Activated CD8-positive, alpha-beta T cell treated with anti-CD3 and anti-CD28 coated beads, Interleukin-2, amount 10 ng/mL, durations not matched to agents 7 days and 5 days (primary cell): Measurements from ENCODE around the gene SYT14. TPM values are rescaled to one million over a fixed set of nuclear protein-coding genes. Genes with fewer than 3 reads are reported as not detected.

Experiments used
- ATAC-seq: fragments of 150-1000 bp; cut with Tn5 transposase; one replicate; pipeline ENCODE4 v1.10.0; 2021; ENCODE audit warnings: moderate library complexity
- CTCF ChIA-PET: fragments of 350-600 bp; sonication (Branson Sonifier 250); formaldehyde crosslinking; loops from one replicate; lab custom pipeline; 2021; ENCODE audit warnings: antibody characterized with exemption; lab: Charles Lee
- POLR2A ChIA-PET: fragments of 350-600 bp; sonication (Branson Sonifier 250); formaldehyde crosslinking; loops from one replicate; lab custom pipeline; 2021; ENCODE audit warnings: antibody characterized with exemption; lab: Charles Lee
- DNase-seq: peaks from one replicate; pipeline ENCODE4 v3.0.0-alpha.2; 2020
- H3K27ac Mint-ChIP-seq: one replicate; pipeline ENCODE4 v1.8.0; 2021; ENCODE audit warnings: mild to moderate bottlenecking, mixed read lengths
- H3K27me3 Mint-ChIP-seq: one replicate; pipeline ENCODE4 v1.8.0; 2021; ENCODE audit warnings: low read depth, mixed read lengths
- H3K36me3 Mint-ChIP-seq: one replicate; pipeline ENCODE4 v1.8.0; 2021; ENCODE audit warnings: low read depth, mixed read lengths
- H3K4me1 Mint-ChIP-seq: one replicate; pipeline ENCODE4 v1.8.0; 2021; ENCODE audit warnings: low read depth, mixed read lengths
- H3K4me3 Mint-ChIP-seq: one replicate; pipeline ENCODE4 v1.8.0; 2021; ENCODE audit warnings: mild to moderate bottlenecking, mixed read lengths
- H3K9me3 Mint-ChIP-seq: one replicate; pipeline ENCODE4 v1.8.0; 2022; ENCODE audit warnings: mixed read lengths; ENCODE audit not compliant: insufficient read depth
- total RNA-seq, 2 experiments: library from RNA; stranded (reverse); gene quantifications; one replicate each; pipeline ENCODE4 v1.2.3, GENCODE V29; 2021

Gene SYT14
- total RNA-seq, 2 experiments from 2014 or later, result not detected

GRCh38 chr1:209993061-209993830, 55.2 kb downstream of the SYT14 start:
- Mint-ChIP-seq H3K27ac (no peak overlapping the region), H3K36me3 (no peaks in the 10 kb centered on the region), H3K4me1 (no peaks in the 10 kb centered on the region), H3K27me3 (peaks cover 4% of the 10 kb centered on the region), H3K9me3 (no peaks in the 10 kb centered on the region), H3K4me3 (no peak overlapping the region)
- no peak for DNase-seq
- ChIA-PET CTCF (interaction anchor here (0.8 to 1.0 kb wide), 2 partner anchors 21 to 133 kb away, joined by 3 read pairs; no protein-coding TSS in a partner anchor), POLR2A (no interaction called here)
- no peak for ATAC-seq

- Mint-ChIP-seq H3K27ac (no peak overlapping the region), H3K9me3 (no peaks in the 10 kb centered on the region), H3K36me3 (no peaks in the 10 kb centered on the region), H3K4me3 (no peak overlapping the region), H3K27me3 (peaks cover 4% of the 10 kb centered on the region), H3K4me1 (no peaks in the 10 kb centered on the region)
- ChIA-PET POLR2A (no interaction called here), CTCF (no interaction called here)
- no peak for ATAC-seq
- no peak for DNase-seq
Measured at GRCh38 chr1:209996348-209996747, 58.3 kb downstream of the SYT14 start.

GRCh38 chr1:209999005-209999404, 61.0 kb downstream of the SYT14 start:
- Mint-ChIP-seq H3K27me3 (peaks cover 7% of the 10 kb centered on the region), H3K36me3 (no peaks in the 10 kb centered on the region), H3K4me3 (no peak overlapping the region), H3K27ac (no peak overlapping the region), H3K9me3 (no peaks in the 10 kb centered on the region), H3K4me1 (no peaks in the 10 kb centered on the region)
- DNase-seq, result no peak
- no peak for ATAC-seq
- POLR2A ChIA-PET, result no interaction called here
- CTCF ChIA-PET, result no interaction called here

GRCh38 chr1:210001751-210002150, 63.7 kb downstream of the SYT14 start:
- no peaks in the 10 kb centered on the region for H3K4me1 Mint-ChIP-seq
- peaks cover 7% of the 10 kb centered on the region for H3K27me3 Mint-ChIP-seq
- no peak overlapping the region for H3K4me3 Mint-ChIP-seq
- H3K36me3 Mint-ChIP-seq, result no peaks in the 10 kb centered on the region
- no peak for ATAC-seq
- no peaks in the 10 kb centered on the region for H3K9me3 Mint-ChIP-seq
- no peak overlapping the region for H3K27ac Mint-ChIP-seq
- CTCF ChIA-PET, result no interaction called here
- POLR2A ChIA-PET, result interaction anchor here (0.7 kb wide), 1 partner anchor 1267 kb away, joined by 3 read pairs; no protein-coding TSS in a partner anchor
- no peak for DNase-seq

GRCh38 chr1:210003501-210003900, 65.5 kb downstream of the SYT14 start:
- no peak for DNase-seq
- POLR2A ChIA-PET, result no interaction called here
- ATAC-seq, result no peak
- Mint-ChIP-seq H3K4me3 (no peak overlapping the region), H3K4me1 (no peaks in the 10 kb centered on the region), H3K36me3 (no peaks in the 10 kb centered on the region), H3K27me3 (peaks cover 7% of the 10 kb centered on the region), H3K9me3 (no peaks in the 10 kb centered on the region), H3K27ac (no peak overlapping the region)
- CTCF ChIA-PET, result no interaction called here

- no peak overlapping the region for H3K4me3 Mint-ChIP-seq
- H3K4me1 Mint-ChIP-seq, result no peaks in the 10 kb centered on the region
- no peak overlapping the region for H3K27ac Mint-ChIP-seq
- no peak for DNase-seq
- no peak for ATAC-seq
- H3K9me3 Mint-ChIP-seq, result no peaks in the 10 kb centered on the region
- H3K27me3 Mint-ChIP-seq, result peaks cover 3% of the 10 kb centered on the region
- H3K36me3 Mint-ChIP-seq, result no peaks in the 10 kb centered on the region
- POLR2A ChIA-PET, result no interaction called here
- CTCF ChIA-PET, result no interaction called here
Measured at GRCh38 chr1:210010161-210010560, 72.1 kb downstream of the SYT14 start.

- Mint-ChIP-seq H3K27me3 (peaks cover under 1% of the 10 kb centered on the region), H3K27ac (no peak overlapping the region), H3K4me1 (no peaks in the 10 kb centered on the region), H3K9me3 (no peaks in the 10 kb centered on the region), H3K4me3 (no peak overlapping the region), H3K36me3 (no peaks in the 10 kb centered on the region)
- DNase-seq (no peak), ATAC-seq (no peak)
- CTCF ChIA-PET, result no interaction called here
- POLR2A ChIA-PET, result no interaction called here
Measured at GRCh38 chr1:210021145-210021860, 83.3 kb downstream of the SYT14 start.

- ATAC-seq (no peak), DNase-seq (no peak)
- Mint-ChIP-seq H3K27me3 (no peaks in the 10 kb centered on the region), H3K4me3 (no peak overlapping the region), H3K36me3 (no peaks in the 10 kb centered on the region), H3K9me3 (no peaks in the 10 kb centered on the region), H3K4me1 (no peaks in the 10 kb centered on the region), H3K27ac (no peak overlapping the region)
- CTCF ChIA-PET, result no interaction called here
- POLR2A ChIA-PET, result no interaction called here
Measured at GRCh38 chr1:210022044-210022443, 84.0 kb downstream of the SYT14 start.

GRCh38 chr1:210024282-210024681, 86.3 kb downstream of the SYT14 start:
- CTCF ChIA-PET, result no interaction called here
- Mint-ChIP-seq H3K27ac (no peak overlapping the region), H3K4me1 (no peaks in the 10 kb centered on the region), H3K9me3 (no peaks in the 10 kb centered on the region), H3K36me3 (no peaks in the 10 kb centered on the region), H3K27me3 (no peaks in the 10 kb centered on the region), H3K4me3 (no peak overlapping the region)
- no peak for ATAC-seq
- DNase-seq, result no peak
- POLR2A ChIA-PET, result no interaction called here

GRCh38 chr1:210024996-210025395, 87.0 kb downstream of the SYT14 start:
- ChIA-PET CTCF (no interaction called here), POLR2A (no interaction called here)
- H3K9me3 Mint-ChIP-seq, result no peaks in the 10 kb centered on the region
- ATAC-seq (no peak), DNase-seq (no peak)
- H3K36me3 Mint-ChIP-seq, result no peaks in the 10 kb centered on the region
- H3K4me1 Mint-ChIP-seq, result no peaks in the 10 kb centered on the region
- H3K27ac Mint-ChIP-seq, result no peak overlapping the region
- no peaks in the 10 kb centered on the region for H3K27me3 Mint-ChIP-seq
- no peak overlapping the region for H3K4me3 Mint-ChIP-seq

GRCh38 chr1:210025870-210026269, 87.9 kb downstream of the SYT14 start:
- no peaks in the 10 kb centered on the region for H3K4me1 Mint-ChIP-seq
- H3K36me3 Mint-ChIP-seq, result no peaks in the 10 kb centered on the region
- no peak for DNase-seq
- no peak overlapping the region for H3K4me3 Mint-ChIP-seq
- ATAC-seq, result no peak
- H3K27ac Mint-ChIP-seq, result no peak overlapping the region
- CTCF ChIA-PET, result no interaction called here
- no peaks in the 10 kb centered on the region for H3K9me3 Mint-ChIP-seq
- H3K27me3 Mint-ChIP-seq, result no peaks in the 10 kb centered on the region
- POLR2A ChIA-PET, result no interaction called here

- Mint-ChIP-seq H3K4me1 (no peaks in the 10 kb centered on the region), H3K27ac (no peak overlapping the region), H3K4me3 (no peak overlapping the region), H3K27me3 (no peaks in the 10 kb centered on the region), H3K9me3 (no peaks in the 10 kb centered on the region), H3K36me3 (no peaks in the 10 kb centered on the region)
- CTCF ChIA-PET, result no interaction called here
- POLR2A ChIA-PET, result no interaction called here
- DNase-seq (no peak), ATAC-seq (no peak)
Measured at GRCh38 chr1:210027994-210028393, 90.0 kb downstream of the SYT14 start.
